Neuron (in vitro differentiated cells): ENCODE measurements around the gene RUFY4.

Experiments
- H2AFZ ChIP-seq: one replicate; pipeline ENCODE4 v1.6.1; 2013; ENCODE audit warnings: low read depth, mild to moderate bottlenecking, inconsistent platforms, low read length, moderate library complexity
- H3K27me3 ChIP-seq: one replicate; pipeline ENCODE4 v1.6.1; 2013; ENCODE audit warnings: low read length; ENCODE audit not compliant: insufficient read depth
- H3K36me3 ChIP-seq: one replicate; pipeline ENCODE4 v1.6.1; 2013; ENCODE audit warnings: low read length; ENCODE audit not compliant: insufficient read depth
- H3K4me1 ChIP-seq: one replicate; pipeline ENCODE4 v1.6.1; 2013; ENCODE audit warnings: low read length; ENCODE audit not compliant: insufficient read depth
- H3K4me3 ChIP-seq: 2 replicates; pipeline ENCODE4 v1.5.1; 2013; ENCODE audit warnings: mild to moderate bottlenecking, low read length, moderate library complexity
- H3K9me3 ChIP-seq: one replicate; pipeline ENCODE4 v1.6.1; 2013; ENCODE audit warnings: low read length

RUFY4 gene

GRCh38 chr2:218026676-218027425 lies 42.2 kb upstream of the RUFY4 start:
- Histone ChIP-seq H3K36me3 (no peaks in the 10 kb centered on the region), H3K9me3 (no peaks in the 10 kb centered on the region), H2AFZ (no peak overlapping the region), H3K4me1 (peaks cover 6% of the 10 kb centered on the region), H3K4me3 (no peak overlapping the region), H3K27me3 (peaks cover 16% of the 10 kb centered on the region)

- no peak overlapping the region for H3K4me3 ChIP-seq
- no peaks in the 10 kb centered on the region for H3K36me3 ChIP-seq
- no peaks in the 10 kb centered on the region for H3K4me1 ChIP-seq
- no peak overlapping the region for H2AFZ ChIP-seq
- H3K27me3 ChIP-seq, result peaks cover 23% of the 10 kb centered on the region
- H3K9me3 ChIP-seq, result no peaks in the 10 kb centered on the region
These were observed 41.4 kb upstream of the RUFY4 start for GRCh38 chr2:218027426-218028188.

GRCh38 chr2:218028189-218028495 lies 40.9 kb upstream of the RUFY4 start:
- Histone ChIP-seq H3K4me3 (no peak overlapping the region), H3K4me1 (no peaks in the 10 kb centered on the region), H2AFZ (no peak overlapping the region), H3K27me3 (peaks cover 28% of the 10 kb centered on the region), H3K9me3 (no peaks in the 10 kb centered on the region), H3K36me3 (no peaks in the 10 kb centered on the region)

GRCh38 chr2:218028562-218029348 lies 40.3 kb upstream of the RUFY4 start:
- Histone ChIP-seq H3K4me3 (no peak overlapping the region), H3K27me3 (peaks cover 34% of the 10 kb centered on the region), H3K36me3 (no peaks in the 10 kb centered on the region), H3K4me1 (no peaks in the 10 kb centered on the region), H2AFZ (no peak overlapping the region), H3K9me3 (no peaks in the 10 kb centered on the region)

GRCh38 chr2:218029366-218030360 lies 39.4 kb upstream of the RUFY4 start:
- H3K36me3 ChIP-seq, result no peaks in the 10 kb centered on the region
- no peaks in the 10 kb centered on the region for H3K9me3 ChIP-seq
- H3K27me3 ChIP-seq, result peaks cover 43% of the 10 kb centered on the region
- no peaks in the 10 kb centered on the region for H3K4me1 ChIP-seq
- no peak overlapping the region for H2AFZ ChIP-seq
- no peak overlapping the region for H3K4me3 ChIP-seq

GRCh38 chr2:218030409-218031195 lies 38.5 kb upstream of the RUFY4 start:
- H3K4me1 ChIP-seq, result no peaks in the 10 kb centered on the region
- H3K9me3 ChIP-seq, result no peaks in the 10 kb centered on the region
- H2AFZ ChIP-seq, result no peak overlapping the region
- no peak overlapping the region for H3K4me3 ChIP-seq
- no peaks in the 10 kb centered on the region for H3K36me3 ChIP-seq
- H3K27me3 ChIP-seq, result peaks cover 43% of the 10 kb centered on the region

- H3K9me3 ChIP-seq, result no peaks in the 10 kb centered on the region
- H3K27me3 ChIP-seq, result peaks cover 38% of the 10 kb centered on the region
- no peak overlapping the region for H3K4me3 ChIP-seq
- H3K4me1 ChIP-seq, result no peaks in the 10 kb centered on the region
- no peak overlapping the region for H2AFZ ChIP-seq
- no peaks in the 10 kb centered on the region for H3K36me3 ChIP-seq
These were observed 37.8 kb upstream of the RUFY4 start for GRCh38 chr2:218031261-218031660.

GRCh38 chr2:218031771-218032257 lies 37.2 kb upstream of the RUFY4 start:
- no peak overlapping the region for H3K4me3 ChIP-seq
- no peaks in the 10 kb centered on the region for H3K36me3 ChIP-seq

GRCh38 chr2:218032336-218033171 lies 36.5 kb upstream of the RUFY4 start:
- Histone ChIP-seq H3K36me3 (no peaks in the 10 kb centered on the region), H3K27me3 (peaks cover 34% of the 10 kb centered on the region), H3K4me1 (no peaks in the 10 kb centered on the region)

More at GRCh38 chr2:218031771-218032257, 37.2 kb upstream of the RUFY4 start:
- Histone ChIP-seq H3K9me3 (no peaks in the 10 kb centered on the region), H2AFZ (no peak overlapping the region), H3K4me1 (no peaks in the 10 kb centered on the region), H3K27me3 (peaks cover 38% of the 10 kb centered on the region)

GRCh38 chr2:218033208-218033589 lies 35.9 kb upstream of the RUFY4 start:
- H3K27me3 ChIP-seq, result peaks cover 34% of the 10 kb centered on the region
- H3K36me3 ChIP-seq, result no peaks in the 10 kb centered on the region

More at GRCh38 chr2:218032336-218033171, 36.5 kb upstream of the RUFY4 start:
- Histone ChIP-seq H3K4me3 (no peak overlapping the region), H2AFZ (no peak overlapping the region), H3K9me3 (no peaks in the 10 kb centered on the region)

More at GRCh38 chr2:218033208-218033589, 35.9 kb upstream of the RUFY4 start:
- H2AFZ ChIP-seq, result no peak overlapping the region
- no peaks in the 10 kb centered on the region for H3K4me1 ChIP-seq
- H3K4me3 ChIP-seq, result no peak overlapping the region
- H3K9me3 ChIP-seq, result no peaks in the 10 kb centered on the region
